ENCODE results near the gene FZD8. TPM values are rescaled to one million over a fixed set of nuclear protein-coding genes. Genes with fewer than 3 reads are reported as not detected.
A peak's percentile ranks its signal among the peaks of the same experiment; 100 is the strongest.

FZD8 gene
- total RNA-seq, 1 donor from 2014 or later: 17.2 TPM

- H3K9ac ChIP-seq (ENCODE audit: low read length): no peak overlapping the region
- no peaks in the 10 kb centered on the region for H3K27me3 ChIP-seq (ENCODE audit: insufficient read depth, low read length)
- peak; percentile 80 for FAIRE-seq
- peak overlapping the region; percentile 47 for H3K4me2 ChIP-seq (ENCODE audit: low read length)
- no peak overlapping the region for H3K27ac ChIP-seq (ENCODE audit: low read depth, low read length)
- Mint-ChIP-seq H3K27ac (ENCODE audit: unreplicated experiment) (no peak overlapping the region), H3K9me3 (ENCODE audit: unreplicated experiment) (no peaks in the 10 kb centered on the region), H3K27me3 (ENCODE audit: low read depth, unreplicated experiment) (no peaks in the 10 kb centered on the region), H3K4me1 (ENCODE audit: low read depth, unreplicated experiment) (peaks cover 16% of the 10 kb centered on the region), H3K36me3 (ENCODE audit: low read depth, unreplicated experiment) (peaks cover 3% of the 10 kb centered on the region), H3K4me3 (ENCODE audit: unreplicated experiment) (no peak overlapping the region)
- H3K4me1 ChIP-seq (ENCODE audit: insufficient read depth, low read length): peaks cover 19% of the 10 kb centered on the region
- no peak overlapping the region for H2AFZ ChIP-seq (ENCODE audit: low read depth, low read length)
- H3K9me3 ChIP-seq (ENCODE audit: insufficient read depth, low read depth, low read length): no peaks in the 10 kb centered on the region
- TF ChIP-seq EZH2 (IDR thresholded peaks at IDR 0.05; ENCODE audit: insufficient read depth, low read length) (no peak), CTCF (IDR thresholded peaks at IDR 0.05; ENCODE audit: insufficient read depth, low read depth, low read length) (peak; percentile 90)
- H3K79me2 ChIP-seq (ENCODE audit: insufficient read depth, low read length): peaks cover 21% of the 10 kb centered on the region
- no peaks in the 10 kb centered on the region for H3K36me3 ChIP-seq (ENCODE audit: insufficient read depth, low read length)
- no peak overlapping the region for H3K4me3 ChIP-seq (ENCODE audit: insufficient read depth, low read depth, low read length)
- peaks cover 12% of the 10 kb centered on the region for H4K20me1 ChIP-seq (ENCODE audit: insufficient read depth, low read length)
- DNase-seq (ENCODE audit: low read depth): peak; percentile 35
Measured at GRCh38 chr10:35635576-35635975, 6.5 kb downstream of the FZD8 start.

- Histone ChIP-seq H3K9me3 (ENCODE audit: insufficient read depth, low read depth, low read length) (no peaks in the 10 kb centered on the region), H3K4me1 (ENCODE audit: insufficient read depth, low read length) (peaks cover 9% of the 10 kb centered on the region), H3K36me3 (ENCODE audit: insufficient read depth, low read length) (no peaks in the 10 kb centered on the region), H3K27me3 (ENCODE audit: insufficient read depth, low read length) (no peaks in the 10 kb centered on the region), H4K20me1 (ENCODE audit: insufficient read depth, low read length) (peaks cover 9% of the 10 kb centered on the region), H3K9ac (ENCODE audit: low read length) (no peak overlapping the region), H2AFZ (ENCODE audit: low read depth, low read length) (no peak overlapping the region), H3K4me3 (ENCODE audit: insufficient read depth, low read depth, low read length) (no peak overlapping the region), H3K27ac (ENCODE audit: low read depth, low read length) (no peak overlapping the region), H3K4me2 (ENCODE audit: low read length) (no peak overlapping the region), H3K79me2 (ENCODE audit: insufficient read depth, low read length) (peaks cover 3% of the 10 kb centered on the region)
- Mint-ChIP-seq H3K4me1 (ENCODE audit: low read depth, unreplicated experiment) (peaks cover 15% of the 10 kb centered on the region), H3K36me3 (ENCODE audit: low read depth, unreplicated experiment) (no peaks in the 10 kb centered on the region), H3K27me3 (ENCODE audit: low read depth, unreplicated experiment) (no peaks in the 10 kb centered on the region), H3K4me3 (ENCODE audit: unreplicated experiment) (no peak overlapping the region), H3K9me3 (ENCODE audit: unreplicated experiment) (no peaks in the 10 kb centered on the region), H3K27ac (ENCODE audit: unreplicated experiment) (no peak overlapping the region)
- FAIRE-seq (no peak), DNase-seq (ENCODE audit: low read depth) (no peak)
- TF ChIP-seq CTCF (IDR thresholded peaks at IDR 0.05; ENCODE audit: insufficient read depth, low read depth, low read length) (no peak), EZH2 (IDR thresholded peaks at IDR 0.05; ENCODE audit: insufficient read depth, low read length) (no peak)
Measured at GRCh38 chr10:35633006-35633980, 8.8 kb downstream of the FZD8 start.

GRCh38 chr10:35632027-35632426 is 10.1 kb downstream of the FZD8 start:
- DNase-seq (ENCODE audit: low read depth): no peak
- H3K27me3 ChIP-seq (ENCODE audit: insufficient read depth, low read length): no peaks in the 10 kb centered on the region
- no peaks in the 10 kb centered on the region for H3K9me3 ChIP-seq (ENCODE audit: insufficient read depth, low read depth, low read length)
- no peak for TF ChIP-seq CTCF (IDR thresholded peaks at IDR 0.05; ENCODE audit: insufficient read depth, low read depth, low read length)
- no peak for TF ChIP-seq EZH2 (IDR thresholded peaks at IDR 0.05; ENCODE audit: insufficient read depth, low read length)
- H4K20me1 ChIP-seq (ENCODE audit: insufficient read depth, low read length): no peaks in the 10 kb centered on the region
- H3K27ac ChIP-seq (ENCODE audit: low read depth, low read length): no peak overlapping the region
- H3K4me2 ChIP-seq (ENCODE audit: low read length): no peak overlapping the region
- peaks cover under 1% of the 10 kb centered on the region for H3K4me1 ChIP-seq (ENCODE audit: insufficient read depth, low read length)
- H2AFZ ChIP-seq (ENCODE audit: low read depth, low read length): no peak overlapping the region
- no peak overlapping the region for H3K9ac ChIP-seq (ENCODE audit: low read length)
- no peaks in the 10 kb centered on the region for H3K79me2 ChIP-seq (ENCODE audit: insufficient read depth, low read length)
- no peaks in the 10 kb centered on the region for H3K36me3 ChIP-seq (ENCODE audit: insufficient read depth, low read length)
- H3K27me3 Mint-ChIP-seq (ENCODE audit: low read depth, unreplicated experiment): no peaks in the 10 kb centered on the region
- no peaks in the 10 kb centered on the region for H3K36me3 Mint-ChIP-seq (ENCODE audit: low read depth, unreplicated experiment)
- H3K27ac Mint-ChIP-seq (ENCODE audit: unreplicated experiment): no peak overlapping the region
- no peak for FAIRE-seq
- peaks cover 2% of the 10 kb centered on the region for H3K9me3 Mint-ChIP-seq (ENCODE audit: unreplicated experiment)
- H3K4me1 Mint-ChIP-seq (ENCODE audit: low read depth, unreplicated experiment): peaks cover 9% of the 10 kb centered on the region
- H3K4me3 ChIP-seq (ENCODE audit: insufficient read depth, low read depth, low read length): no peak overlapping the region
- H3K4me3 Mint-ChIP-seq (ENCODE audit: unreplicated experiment): no peak overlapping the region
